NT2/D1 (cell line): ENCODE data around the gene ANTXR2.

Source experiments
- SUZ12 ChIP-seq: IDR thresholded peaks from 2 replicates; pipeline ENCODE4 v1.6.1; 2011; ENCODE audit not compliant: insufficient read length, insufficient read depth; ENCODE audit errors: extremely low read depth
- YY1 ChIP-seq: IDR thresholded peaks from 2 replicates; pipeline ENCODE4 v1.6.1; 2011; ENCODE audit not compliant: insufficient read length, insufficient read depth
- ZNF274 ChIP-seq: IDR thresholded peaks from 2 replicates; pipeline ENCODE4 v1.6.1; 2011; ENCODE audit warnings: mild to moderate bottlenecking, low read depth, low read length

- TF ChIP-seq ZNF274 (no peak), YY1 (no peak), SUZ12 (no peak)
Observed at GRCh38 chr4:80060804-80061203, 12.2 kb downstream of the ANTXR2 start.
